ENCODE results near the gene ATP6V0A4. TPM values are rescaled to one million over a fixed set of nuclear protein-coding genes. Genes with fewer than 3 reads are reported as not detected.

ATP6V0A4 gene
- total RNA-seq, 1 donor from 2014 or later: 1.2 TPM

- no peak for DNase-seq (ENCODE audit: low spot score)
These were observed 135.7 kb downstream of the ATP6V0A4 start for GRCh38 chr7:138662076-138662990.

GRCh38 chr7:138661069-138661635 lies 136.8 kb downstream of the ATP6V0A4 start:
- no peak for DNase-seq (ENCODE audit: low spot score)

GRCh38 chr7:138658889-138659288 lies 139.1 kb downstream of the ATP6V0A4 start:
- no peak for DNase-seq (ENCODE audit: low spot score)

GRCh38 chr7:138657854-138658386 lies 140.1 kb downstream of the ATP6V0A4 start:
- no peak for DNase-seq (ENCODE audit: low spot score)

GRCh38 chr7:138656952-138657351 lies 141.0 kb downstream of the ATP6V0A4 start:
- DNase-seq (ENCODE audit: low spot score): no peak

Other genes starting within 250 kb of the ATP6V0A4 start
- 2.1 TPM for gene SVOPL, start 96.8 kb downstream of the ATP6V0A4 start, total RNA-seq
- gene TMEM213, start 202 bp downstream of the ATP6V0A4 start, total RNA-seq: not detected
- 6.3 TPM for gene KIAA1549, start 183.2 kb upstream of the ATP6V0A4 start, total RNA-seq
- gene ZC3HAV1L, start 237.8 kb upstream of the ATP6V0A4 start, total RNA-seq: 16.2 TPM